ENCODE results near the gene GIMAP5. TPM values are rescaled to one million over a fixed set of nuclear protein-coding genes. Genes with fewer than 3 reads are reported as not detected.

Gene GIMAP5
- total RNA-seq, 8 experiments from 2014 or later, result 0.17 to 2.0 (median 0.80) TPM; not detected in 3

- ATAC-seq (replicated peaks in 6 of 8), result no peak
- WGBS, 10 experiments, result 37 to 93% (median 70%) methylated on average over 4 to 9 of the region's 9 CpGs; no CpG with 5 or more reads in 3 of the 10 experiments
- in situ Hi-C loops (cut with MboI; ENCODE audit: low pct_unique_long_range_greater_than_20kb in 2 of 9, low sequenced_read_pairs in 9 of 9, unreplicated experiment in 9 of 9), result loop anchor here in 5 of 9 experiments (25.0 kb wide), 1 partner anchor 203 kb away; the partner anchor contains the start of genes KCNH2 (in 5 of the 5) and NOS3 (in 5 of the 5)
- H3K27ac ChIP-seq, result no peak overlapping the region
- peaks cover 0 to 14% of the 10 kb centered on the region in 2 donors for H3K4me1 ChIP-seq (replicated peaks in 1 of 2)
- no peak overlapping the region for H3K4me3 ChIP-seq
These were observed 47.0 kb downstream of the GIMAP5 start for GRCh38 chr7:150784120-150784736.

GRCh38 chr7:150784954-150785353, 47.7 kb downstream of the GIMAP5 start:
- peak in 5 of 8 experiments; percentile 11 to 72 (median 25) for ATAC-seq (replicated peaks in 6 of 8)
- Histone ChIP-seq H3K4me1 (replicated peaks in 1 of 2) (peaks cover 0 to 14% of the 10 kb centered on the region in 2 donors), H3K4me3 (no peak overlapping the region), H3K27ac (no peak overlapping the region)
- in situ Hi-C loops (cut with MboI; ENCODE audit: low pct_unique_long_range_greater_than_20kb in 2 of 9, low sequenced_read_pairs in 9 of 9, unreplicated experiment in 9 of 9), result loop anchor here in 5 of 9 experiments (25.0 kb wide), 1 partner anchor 202 kb away; the partner anchor contains the start of genes KCNH2 (in 5 of the 5) and NOS3 (in 5 of the 5)
- WGBS, 10 experiments, result 40 to 83% (median 72%) methylated on average over 1 to 4 of the region's 4 CpGs; no CpG with 5 or more reads in 4 of the 10 experiments

- ATAC-seq (replicated peaks in 6 of 8), result peak; percentile 4 to 66 (median 49)
- H3K4me3 ChIP-seq, result no peak overlapping the region
- WGBS, 10 experiments, result 0 to 100% (median 77%) methylated on average over 1 to 7 of the region's 10 CpGs
- peaks cover 0 to 14% of the 10 kb centered on the region in 2 donors for H3K4me1 ChIP-seq (replicated peaks in 1 of 2)
- H3K27ac ChIP-seq, result no peak overlapping the region
- in situ Hi-C loops (cut with MboI; ENCODE audit: low pct_unique_long_range_greater_than_20kb in 2 of 9, low sequenced_read_pairs in 9 of 9, unreplicated experiment in 9 of 9), result loop anchor here in 5 of 9 experiments (25.0 kb wide), 1 partner anchor 200 kb away; the partner anchor contains the start of genes KCNH2 (in 5 of the 5) and NOS3 (in 5 of the 5)
These were observed 50.4 kb downstream of the GIMAP5 start for GRCh38 chr7:150787321-150788281.

- 33 to 100% (median 87%) methylated on average over 1 to 5 of the region's 9 CpGs; no CpG with 5 or more reads in 1 of the 10 experiments for WGBS, 10 experiments
- H3K4me1 ChIP-seq (replicated peaks in 1 of 2), result peaks cover 0 to 14% of the 10 kb centered on the region in 2 donors
- ATAC-seq (replicated peaks in 6 of 8), result peak in 4 of 8 experiments; percentile 10 to 66 (median 37)
- no peak overlapping the region for H3K4me3 ChIP-seq
- in situ Hi-C loops (cut with MboI; ENCODE audit: low pct_unique_long_range_greater_than_20kb in 2 of 9, low sequenced_read_pairs in 9 of 9, unreplicated experiment in 9 of 9), result loop anchor here in 5 of 9 experiments (25.0 kb wide), 1 partner anchor 199 kb away; the partner anchor contains the start of genes KCNH2 (in 5 of the 5) and NOS3 (in 5 of the 5)
- no peak overlapping the region for H3K27ac ChIP-seq
These were observed 51.5 kb downstream of the GIMAP5 start for GRCh38 chr7:150788474-150789269.

GRCh38 chr7:150790416-150791075, 53.3 kb downstream of the GIMAP5 start:
- no peak overlapping the region for H3K4me3 ChIP-seq
- 10 to 90% (median 71%) methylated on average over 1 to 8 of the region's 9 CpGs for WGBS, 10 experiments
- in situ Hi-C loops (cut with MboI; ENCODE audit: low pct_unique_long_range_greater_than_20kb in 2 of 9, low sequenced_read_pairs in 9 of 9, unreplicated experiment in 9 of 9), result loop anchor here in 5 of 9 experiments (25.0 kb wide), 1 partner anchor 197 kb away; the partner anchor contains the start of genes KCNH2 (in 5 of the 5) and NOS3 (in 5 of the 5)
- peak in 1 of 8 experiments; percentile 55 for ATAC-seq (replicated peaks in 6 of 8)
- H3K27ac ChIP-seq, result no peak overlapping the region
- peaks cover 0 to 9% of the 10 kb centered on the region in 2 donors for H3K4me1 ChIP-seq (replicated peaks in 1 of 2)

- Histone ChIP-seq H3K4me1 (replicated peaks in 1 of 2) (peaks cover 0 to 4% of the 10 kb centered on the region in 2 donors), H3K4me3 (no peak overlapping the region), H3K27ac (no peak overlapping the region)
- no peak for ATAC-seq (replicated peaks in 6 of 8)
- WGBS, 10 experiments, result 20 to 100% (median 83%) methylated on average over 1 to 5 of the region's 5 CpGs; no CpG with 5 or more reads in 4 of the 10 experiments
- in situ Hi-C loops (cut with MboI; ENCODE audit: low pct_unique_long_range_greater_than_20kb in 2 of 9, low sequenced_read_pairs in 9 of 9, unreplicated experiment in 9 of 9), result loop anchor here in 5 of 9 experiments (25.0 kb wide), 1 partner anchor 196 kb away; the partner anchor contains the start of genes KCNH2 (in 5 of the 5) and NOS3 (in 5 of the 5)
These were observed 54.1 kb downstream of the GIMAP5 start for GRCh38 chr7:150791304-150791703.

GRCh38 chr7:150791746-150792452, 54.7 kb downstream of the GIMAP5 start:
- H3K4me3 ChIP-seq, result no peak overlapping the region
- no peak for ATAC-seq (replicated peaks in 6 of 8)
- peaks cover 2 to 4% of the 10 kb centered on the region in 2 donors for H3K4me1 ChIP-seq (replicated peaks in 1 of 2)
- no peak overlapping the region for H3K27ac ChIP-seq
- WGBS, 10 experiments, result 20 to 100% (median 55%) methylated on average over 1 to 10 of the region's 12 CpGs
- in situ Hi-C loops (cut with MboI; ENCODE audit: low pct_unique_long_range_greater_than_20kb in 2 of 9, low sequenced_read_pairs in 9 of 9, unreplicated experiment in 9 of 9), result loop anchor here in 5 of 9 experiments (25.0 kb wide), 1 partner anchor 195 kb away; the partner anchor contains the start of genes KCNH2 (in 5 of the 5) and NOS3 (in 5 of the 5)

Other genes with a start within 250 kb of the GIMAP5 start
- under 1 TPM in 2 of 8 experiments, not detected in 6; 0.35 to 0.38 TPM for gene GIMAP7, start 222.5 kb upstream of the GIMAP5 start, total RNA-seq
- under 1 TPM in 5 of 8 experiments, not detected in 3; 0.05 to 0.57 (median 0.38) TPM for gene GIMAP4, start 170.0 kb upstream of the GIMAP5 start, total RNA-seq
- gene GIMAP6, start 105.0 kb upstream of the GIMAP5 start, total RNA-seq, result under 1 TPM in 5 of 8 experiments, not detected in 3; 0.05 to 0.62 (median 0.31) TPM
- gene GIMAP2, start 51.7 kb upstream of the GIMAP5 start, total RNA-seq, result 1 to 10 TPM in 3 of 8 experiments, under 1 TPM in 3, not detected in 2; 0.13 to 3.3 (median 0.97) TPM
- under 1 TPM in 4 of 8 experiments, not detected in 4; 0.04 to 0.59 (median 0.40) TPM for gene GIMAP1, start 20.8 kb upstream of the GIMAP5 start, total RNA-seq
- gene TMEM176B, start 62.9 kb downstream of the GIMAP5 start, total RNA-seq, result 100 to 1,000 TPM in 1 of 8 experiments, 10 to 100 TPM in 5, 1 to 10 TPM in 1, under 1 TPM in 1; 0.49 to 134 (median 29.1) TPM
- gene TMEM176A, start 63.4 kb downstream of the GIMAP5 start, total RNA-seq, result 100 to 1,000 TPM in 1 of 8 experiments, 10 to 100 TPM in 5, 1 to 10 TPM in 1, under 1 TPM in 1; 0.42 to 179 (median 25.6) TPM
- gene AOC1, start 115.1 kb downstream of the GIMAP5 start, total RNA-seq, result under 1 TPM in 5 of 8 experiments, not detected in 3; 0.09 to 0.47 (median 0.33) TPM
- 10 to 100 TPM in 5 of 8 experiments, under 1 TPM in 3; 0.38 to 38.5 (median 20.9) TPM for gene KCNH2, start 240.9 kb downstream of the GIMAP5 start, total RNA-seq

All from motor neuron (in vitro differentiated cells).